ENCODE data around the gene NAGK.
"Not testable (repeated sequence)": the region's sequence is repeated elsewhere in the genome, so short reads cannot be mapped to it uniquely, and the experiment has no call there.

DNA sequence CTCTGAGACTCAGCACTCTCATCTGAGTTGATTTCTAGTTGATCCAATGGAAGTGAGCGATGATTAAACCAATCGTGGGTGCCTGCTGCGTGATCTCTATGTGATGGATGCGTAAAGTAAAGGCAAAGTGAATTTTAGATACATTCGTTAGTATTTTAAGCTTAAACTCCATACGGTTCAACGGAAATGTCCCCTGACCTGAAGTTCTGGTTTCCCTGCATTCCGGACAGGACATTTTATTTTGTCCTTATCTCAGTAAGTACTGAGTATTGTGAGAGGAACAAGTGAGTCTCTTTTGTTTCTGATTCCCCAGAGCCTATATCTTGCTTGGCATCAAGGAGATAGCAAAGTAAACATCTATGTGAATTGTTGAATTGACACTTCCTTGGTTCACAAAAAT is 32.2 kb upstream of the NAGK start:
- TF ChIP-seq, protein P1, sequence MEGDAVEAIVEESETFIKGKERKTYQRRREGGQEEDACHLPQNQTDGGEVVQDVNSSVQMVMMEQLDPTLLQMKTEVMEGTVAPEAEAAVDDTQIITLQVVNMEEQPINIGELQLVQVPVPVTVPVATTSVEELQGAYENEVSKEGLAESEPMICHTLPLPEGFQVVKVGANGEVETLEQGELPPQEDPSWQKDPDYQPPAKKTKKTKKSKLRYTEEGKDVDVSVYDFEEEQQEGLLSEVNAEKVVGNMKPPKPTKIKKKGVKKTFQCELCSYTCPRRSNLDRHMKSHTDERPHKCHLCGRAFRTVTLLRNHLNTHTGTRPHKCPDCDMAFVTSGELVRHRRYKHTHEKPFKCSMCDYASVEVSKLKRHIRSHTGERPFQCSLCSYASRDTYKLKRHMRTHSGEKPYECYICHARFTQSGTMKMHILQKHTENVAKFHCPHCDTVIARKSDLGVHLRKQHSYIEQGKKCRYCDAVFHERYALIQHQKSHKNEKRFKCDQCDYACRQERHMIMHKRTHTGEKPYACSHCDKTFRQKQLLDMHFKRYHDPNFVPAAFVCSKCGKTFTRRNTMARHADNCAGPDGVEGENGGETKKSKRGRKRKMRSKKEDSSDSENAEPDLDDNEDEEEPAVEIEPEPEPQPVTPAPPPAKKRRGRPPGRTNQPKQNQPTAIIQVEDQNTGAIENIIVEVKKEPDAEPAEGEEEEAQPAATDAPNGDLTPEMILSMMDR (optimal IDR thresholded peaks at IDR 0.05 in 1 of 3, IDR thresholded peaks at IDR 0.05 in 1 of 3, conservative IDR thresholded peaks at IDR 0.05 in 1 of 3; ENCODE audit: extremely low read depth in 1 of 3, insufficient read depth in 2 of 3, low read length in 3 of 3) = not testable (repeated sequence)
- TF ChIP-seq EZH2 (IDR thresholded peaks at IDR 0.05; ENCODE audit: low read length) = not testable (repeated sequence)

Data from keratinocyte (primary cell).